Activated CD4-positive, alpha-beta T cell treated with anti-CD3 and anti-CD28 coated beads, Interleukin-2, Interleukin-6, amounts not matched to agents 100 ng/mL and 50 ng/mL, durations not matched to agents 16 hours and 8 hours (primary cell): Measurements from ENCODE around the gene CCR6.

ENCODE experiments used
- DNase-seq: peaks from one replicate; pipeline ENCODE4 v3.0.0-alpha.2; 2020

Gene CCR6

GRCh38 chr6:167121335-167121841, 1.5 kb upstream of the CCR6 start:
- DNase-seq, result no peak

DNA sequence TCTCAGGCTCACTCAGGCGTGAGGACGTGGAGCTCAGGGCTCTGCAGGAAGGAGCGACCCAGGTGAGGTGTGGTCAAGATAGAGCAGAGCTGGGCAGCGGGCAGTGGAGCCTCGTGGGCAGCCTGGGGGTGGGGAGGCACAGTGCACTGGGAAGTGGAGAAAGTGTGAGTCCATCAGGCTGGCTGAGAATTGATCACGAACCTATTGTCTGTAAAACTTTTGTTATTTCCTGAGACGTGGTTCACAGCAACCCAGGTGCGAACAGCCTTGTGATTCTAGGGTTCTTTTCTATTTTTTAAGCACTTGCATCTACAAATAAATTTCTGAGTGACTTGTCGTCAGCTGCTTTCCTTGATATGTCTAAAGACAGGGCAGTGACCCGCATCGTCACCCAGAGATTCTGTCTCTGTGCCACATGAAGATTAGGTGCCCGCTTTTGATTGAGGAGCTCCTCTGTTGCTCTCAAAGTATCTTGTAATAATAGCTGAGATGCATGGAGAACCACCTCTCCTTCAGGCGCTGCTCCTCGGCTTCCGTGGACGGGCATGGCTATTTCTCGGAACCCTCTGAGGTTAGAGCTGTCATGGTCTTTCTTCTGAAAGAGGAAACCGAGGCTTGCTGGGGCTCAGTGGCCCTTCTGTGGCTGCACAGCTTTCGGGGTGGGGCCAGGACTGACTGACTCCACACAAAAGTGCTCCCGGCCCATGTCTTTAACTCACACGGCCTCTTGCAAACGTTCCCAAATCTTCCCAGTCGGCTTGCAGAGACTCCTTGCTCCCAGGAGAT, 662 bp upstream of the CCR6 start:
- DNase-seq, result peak; percentile 41

DNA sequence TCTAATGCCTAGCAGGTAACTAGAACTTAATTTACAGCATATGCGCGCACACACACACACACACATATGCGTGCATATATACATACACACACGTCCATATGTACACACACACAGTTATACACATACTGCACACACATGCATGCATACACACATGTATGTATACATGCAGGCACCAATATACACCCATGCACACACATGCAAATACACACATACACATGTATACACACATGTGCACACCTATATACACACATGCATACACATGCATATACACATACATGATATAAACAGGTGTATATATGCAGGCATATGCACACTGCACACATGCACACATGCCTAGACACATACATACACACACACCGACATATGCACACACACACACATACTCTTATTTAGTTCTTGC, 1.9 kb downstream of the CCR6 start:
- DNase-seq, result no peak

DNA sequence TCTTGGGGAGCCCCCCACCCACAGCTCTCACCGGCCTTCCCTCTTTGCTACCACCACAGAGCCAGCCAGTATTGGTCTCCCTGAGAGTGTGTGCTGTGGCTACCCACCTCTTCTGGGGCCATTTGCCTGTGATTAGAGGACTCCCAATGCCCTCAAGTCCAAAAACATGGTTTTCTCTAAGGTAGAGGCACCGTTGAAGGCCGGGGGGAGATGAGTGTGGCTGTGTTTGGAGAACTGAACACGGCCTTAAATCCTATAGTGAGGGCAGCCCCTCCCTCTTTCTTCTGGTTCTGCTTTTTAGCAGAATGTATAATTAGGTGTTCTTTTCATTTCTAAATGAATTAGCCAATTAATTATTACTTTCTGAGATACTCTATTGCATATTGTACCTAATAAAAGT, 2.5 kb downstream of the CCR6 start:
- DNase-seq, result no peak

GRCh38 chr6:167125855-167126349, 3.0 kb downstream of the CCR6 start:
- no peak for DNase-seq

DNA sequence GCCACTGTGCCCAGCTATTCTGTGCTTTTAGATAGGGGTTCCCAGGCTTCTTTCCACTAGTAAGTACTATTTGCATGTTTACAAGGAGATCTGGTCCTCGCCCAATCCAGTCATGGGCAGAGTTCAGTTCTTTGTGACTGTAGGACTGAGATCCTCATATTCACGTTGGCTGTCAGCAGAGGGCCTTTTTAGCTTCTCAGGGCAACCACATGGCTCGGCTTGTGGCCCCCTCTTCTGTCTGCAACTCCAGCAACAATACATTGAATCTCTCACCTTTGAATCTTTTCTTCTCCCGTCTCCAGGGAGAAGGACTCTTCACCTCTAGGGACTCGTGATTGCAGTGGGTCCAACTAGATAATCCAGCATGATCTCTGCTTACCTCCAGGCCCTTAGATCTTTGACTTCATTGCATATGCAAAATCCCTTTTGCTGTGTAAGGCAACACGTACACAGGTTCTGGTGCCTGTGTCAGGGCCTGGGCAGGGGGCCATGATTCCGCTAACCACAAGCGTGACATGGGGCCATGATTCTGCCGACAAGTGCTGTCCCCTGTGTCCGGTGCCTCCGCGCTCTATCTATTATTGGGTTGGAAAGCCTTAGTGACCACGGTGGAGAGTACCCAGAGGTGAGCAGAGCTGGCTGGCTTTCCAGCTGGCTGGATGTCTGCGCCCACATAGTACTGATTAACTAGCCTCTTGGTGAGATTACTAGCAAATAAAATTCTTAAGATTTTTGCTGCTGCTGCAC, 5.1 kb downstream of the CCR6 start:
- no peak for DNase-seq

DNA sequence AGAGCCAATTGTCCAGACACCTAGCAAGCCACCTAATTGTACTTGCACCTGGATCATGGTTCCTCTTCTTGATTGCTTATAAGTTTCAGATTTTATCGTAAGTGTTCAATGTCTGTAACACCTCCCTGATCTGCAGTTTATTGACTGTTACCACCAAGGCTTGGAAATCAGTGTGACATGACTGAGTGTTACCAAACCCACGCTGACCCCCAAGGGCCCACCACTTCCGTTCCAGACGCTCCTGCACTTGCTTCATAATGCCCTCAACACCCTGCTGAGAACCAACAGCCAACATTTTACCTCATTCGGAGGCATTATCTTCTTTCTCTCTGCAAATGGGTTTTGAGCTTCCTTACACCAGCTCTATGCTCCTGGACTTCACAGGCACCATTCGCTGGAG, 6.3 kb downstream of the CCR6 start:
- no peak for DNase-seq

DNA sequence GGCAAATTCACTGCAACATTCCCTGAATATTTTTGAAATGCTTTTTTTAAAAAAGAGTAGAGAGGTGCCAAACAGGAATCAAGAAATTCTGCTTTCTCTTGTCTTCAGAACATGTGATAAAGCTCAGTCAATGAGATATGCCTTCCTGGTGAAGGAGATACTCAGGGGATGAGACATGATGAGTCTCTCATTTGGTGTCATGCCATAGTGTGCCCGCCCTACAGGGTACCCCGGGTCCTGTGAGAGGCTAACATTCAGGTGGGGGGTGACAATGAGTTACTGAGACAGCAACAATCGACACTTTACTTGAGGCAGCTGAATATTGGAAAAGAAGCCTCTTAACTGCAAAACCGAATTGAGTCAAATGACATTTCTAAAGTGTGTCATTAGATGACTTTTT, 6.7 kb downstream of the CCR6 start:
- no peak for DNase-seq

GRCh38 chr6:167130008-167130677, 7.2 kb downstream of the CCR6 start:
- no peak for DNase-seq

DNA sequence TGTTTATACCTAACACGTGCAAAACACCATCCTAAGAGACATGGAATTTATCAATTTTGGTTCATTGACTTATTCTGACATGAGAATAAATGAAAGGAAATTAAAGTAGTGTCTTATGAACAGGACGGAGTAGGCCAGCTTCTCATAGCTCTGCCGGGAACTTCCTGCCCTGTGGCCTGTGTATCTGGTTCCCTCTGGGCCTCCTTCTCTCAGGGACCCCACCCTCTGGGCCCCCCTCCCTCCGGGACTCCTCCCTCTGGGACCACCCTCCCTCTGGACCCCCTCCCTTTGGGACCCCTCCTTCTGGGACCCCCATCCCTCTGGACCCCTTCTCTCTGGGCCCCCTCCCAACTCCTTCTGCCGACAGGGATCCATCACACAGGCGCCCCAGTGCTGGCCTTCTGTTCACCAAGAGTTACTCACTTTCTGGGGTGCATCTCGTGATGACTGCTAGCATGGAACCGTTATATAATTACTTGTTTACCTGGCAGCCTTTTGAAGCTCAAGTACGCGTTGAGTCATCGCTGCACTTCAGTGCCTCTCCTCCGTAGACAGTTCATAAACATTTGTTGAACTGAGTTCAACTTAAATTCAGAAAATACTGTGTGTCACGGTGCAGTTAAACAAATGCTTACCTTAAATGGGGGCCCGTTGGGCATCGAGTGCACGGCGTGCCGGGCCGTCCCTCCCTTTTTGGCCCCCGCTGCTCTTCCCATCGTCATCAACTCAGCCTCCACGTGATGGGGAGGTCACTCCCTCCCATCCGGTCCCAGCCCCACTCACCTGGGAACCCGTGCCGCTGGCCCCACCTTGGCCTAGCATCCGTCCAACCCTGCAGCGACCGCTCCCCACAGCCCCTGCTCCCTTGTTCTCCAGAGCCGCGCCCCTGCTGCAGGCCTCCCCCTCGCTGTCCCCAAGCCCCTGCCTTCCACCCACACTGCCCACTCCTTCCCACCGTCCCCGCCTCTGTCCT, 8.1 kb downstream of the CCR6 start:
- DNase-seq, result no peak

DNA sequence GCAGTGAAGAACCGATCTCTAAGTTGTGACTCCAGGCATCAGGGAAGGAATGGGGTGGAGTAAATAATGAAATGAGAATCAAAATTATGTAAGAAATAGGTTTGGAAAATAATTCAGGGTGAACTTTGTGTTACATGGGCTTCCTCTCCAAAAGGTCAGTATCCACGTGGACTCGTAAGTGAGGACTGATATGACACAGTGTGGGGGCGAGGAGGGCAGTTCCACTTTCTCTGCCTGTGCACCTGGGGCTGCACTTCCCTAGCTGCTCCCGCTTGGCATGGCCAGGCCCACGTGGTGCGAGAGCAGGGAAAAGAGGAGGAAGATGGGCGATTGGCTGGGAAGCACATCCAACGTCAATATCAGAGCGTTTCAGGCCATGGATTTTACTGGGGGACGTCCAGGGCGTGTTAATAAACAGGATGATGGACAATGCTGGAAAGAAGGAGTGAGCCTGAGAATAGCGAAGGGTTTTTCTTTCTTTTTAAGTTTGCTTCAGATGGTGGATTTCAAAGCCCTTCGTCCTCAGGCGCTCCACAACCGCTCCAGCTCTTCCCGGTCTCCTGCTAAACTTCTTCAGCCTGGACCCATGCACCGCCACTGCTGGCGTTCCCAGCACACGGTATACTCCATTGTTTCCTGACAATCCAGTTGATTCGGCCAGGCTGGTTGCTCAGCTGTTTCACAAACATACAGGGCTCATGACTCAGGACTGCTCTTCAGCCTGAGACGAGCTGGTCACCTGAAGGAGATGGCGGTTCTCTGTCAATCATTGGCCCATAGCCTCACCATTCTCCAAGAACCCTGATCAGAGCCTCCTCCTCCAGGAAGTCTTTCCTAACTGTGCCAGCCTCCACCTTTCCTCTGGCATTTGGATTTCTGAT, 11.8 kb downstream of the CCR6 start:
- DNase-seq, result no peak

DNA sequence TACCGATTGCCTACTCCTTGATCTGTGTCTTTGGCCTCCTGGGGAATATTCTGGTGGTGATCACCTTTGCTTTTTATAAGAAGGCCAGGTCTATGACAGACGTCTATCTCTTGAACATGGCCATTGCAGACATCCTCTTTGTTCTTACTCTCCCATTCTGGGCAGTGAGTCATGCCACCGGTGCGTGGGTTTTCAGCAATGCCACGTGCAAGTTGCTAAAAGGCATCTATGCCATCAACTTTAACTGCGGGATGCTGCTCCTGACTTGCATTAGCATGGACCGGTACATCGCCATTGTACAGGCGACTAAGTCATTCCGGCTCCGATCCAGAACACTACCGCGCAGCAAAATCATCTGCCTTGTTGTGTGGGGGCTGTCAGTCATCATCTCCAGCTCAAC, 13.5 kb downstream of the CCR6 start:
- DNase-seq, result no peak

DNA sequence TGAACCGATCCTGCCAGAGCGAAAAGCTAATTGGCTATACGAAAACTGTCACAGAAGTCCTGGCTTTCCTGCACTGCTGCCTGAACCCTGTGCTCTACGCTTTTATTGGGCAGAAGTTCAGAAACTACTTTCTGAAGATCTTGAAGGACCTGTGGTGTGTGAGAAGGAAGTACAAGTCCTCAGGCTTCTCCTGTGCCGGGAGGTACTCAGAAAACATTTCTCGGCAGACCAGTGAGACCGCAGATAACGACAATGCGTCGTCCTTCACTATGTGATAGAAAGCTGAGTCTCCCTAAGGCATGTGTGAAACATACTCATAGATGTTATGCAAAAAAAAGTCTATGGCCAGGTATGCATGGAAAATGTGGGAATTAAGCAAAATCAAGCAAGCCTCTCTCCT, 14.2 kb downstream of the CCR6 start:
- DNase-seq, result no peak

DNA sequence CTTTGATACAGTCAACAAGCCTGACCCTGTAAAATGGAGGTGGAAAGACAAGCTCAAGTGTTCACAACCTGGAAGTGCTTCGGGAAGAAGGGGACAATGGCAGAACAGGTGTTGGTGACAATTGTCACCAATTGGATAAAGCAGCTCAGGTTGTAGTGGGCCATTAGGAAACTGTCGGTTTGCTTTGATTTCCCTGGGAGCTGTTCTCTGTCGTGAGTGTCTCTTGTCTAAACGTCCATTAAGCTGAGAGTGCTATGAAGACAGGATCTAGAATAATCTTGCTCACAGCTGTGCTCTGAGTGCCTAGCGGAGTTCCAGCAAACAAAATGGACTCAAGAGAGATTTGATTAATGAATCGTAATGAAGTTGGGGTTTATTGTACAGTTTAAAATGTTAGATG, 15.0 kb downstream of the CCR6 start:
- DNase-seq, result no peak

DNA sequence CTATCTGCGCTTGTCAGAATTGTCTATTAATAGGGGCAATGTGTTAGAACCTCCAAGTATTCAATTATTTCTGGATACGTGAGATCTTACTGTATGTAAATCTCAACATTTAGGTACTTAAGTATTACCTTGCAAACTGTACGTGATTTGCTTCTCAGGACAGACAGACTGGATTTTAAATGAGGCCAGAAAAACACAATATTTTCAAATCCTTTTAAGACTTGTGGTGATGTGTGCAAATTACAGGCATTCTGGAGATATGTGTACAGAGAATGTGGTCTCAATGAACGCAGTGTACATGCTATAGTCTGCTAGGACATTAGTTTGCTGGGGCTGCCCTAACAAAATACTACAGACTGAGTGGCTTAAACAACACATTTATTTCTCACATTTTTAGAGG, 16.9 kb downstream of the CCR6 start:
- no peak for DNase-seq

DNA sequence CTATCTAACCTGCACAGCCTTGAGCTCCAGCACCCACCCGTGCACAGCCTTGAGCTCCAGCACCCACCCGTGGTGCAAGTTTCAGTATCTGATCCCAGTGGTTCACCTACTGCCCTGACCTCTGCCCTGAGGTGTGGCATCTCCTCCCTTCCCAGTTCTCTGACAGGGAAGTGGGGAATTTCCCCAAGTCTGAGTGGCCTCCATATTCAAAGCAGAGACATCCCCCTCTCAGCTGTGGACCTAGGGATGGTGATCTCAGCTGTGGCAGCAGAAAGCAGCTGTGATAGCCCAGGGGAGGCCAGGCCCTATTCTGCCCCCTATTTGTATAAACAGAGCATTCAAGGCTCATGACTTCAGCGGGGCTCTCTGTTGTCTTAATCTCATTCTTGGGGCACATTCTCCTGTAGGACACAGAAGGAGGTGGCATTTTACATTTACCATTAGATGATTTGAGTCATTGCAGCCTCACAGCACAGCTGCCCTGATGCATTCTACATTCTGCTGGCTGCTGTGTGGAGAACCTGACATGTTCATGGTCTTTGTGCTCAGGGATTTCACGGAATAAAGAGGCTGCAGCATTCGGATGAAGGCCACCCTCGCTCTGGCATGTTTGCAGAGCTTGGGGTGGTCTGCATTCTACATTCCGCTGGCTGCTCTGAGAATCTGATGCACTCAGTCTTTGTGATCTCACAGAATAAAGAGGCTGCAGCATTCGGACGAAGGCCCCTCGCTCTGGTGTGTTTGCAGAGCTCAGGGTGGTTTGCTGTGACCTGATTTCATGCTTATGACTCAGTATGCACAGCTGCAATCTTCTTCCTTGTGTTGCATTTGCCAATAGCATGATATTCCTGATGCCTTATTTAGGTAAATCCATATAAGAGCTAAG, 17.9 kb downstream of the CCR6 start:
- no peak for DNase-seq

- peak; percentile 53 for DNase-seq
Measured at GRCh38 chr6:167141667-167142432, 19.0 kb downstream of the CCR6 start.

DNA sequence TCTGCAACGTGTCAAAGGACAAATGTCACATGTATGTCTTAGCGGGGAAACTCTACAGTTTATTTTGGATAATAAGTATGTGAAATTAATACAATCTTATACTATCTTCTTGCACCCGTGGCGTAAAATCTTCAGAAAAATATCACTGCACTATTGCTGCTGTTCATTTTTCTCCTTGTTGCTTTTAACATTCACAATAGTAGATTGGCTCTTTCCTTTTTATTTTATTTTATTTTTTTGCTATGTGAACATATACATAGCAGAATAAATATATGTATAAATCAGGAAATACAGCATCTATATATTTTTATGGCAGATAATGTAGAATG, 19.5 kb downstream of the CCR6 start:
- no peak for DNase-seq

- no peak for DNase-seq
Measured at GRCh38 chr6:167143041-167143440, 20.1 kb downstream of the CCR6 start.

GRCh38 chr6:167145461-167145860, 22.6 kb downstream of the CCR6 start:
- DNase-seq, result no peak
